Stimulated activated CD4-positive, alpha-beta T cell treated with anti-CD3 and anti-CD28 coated beads, Interleukin-1b, Interleukin-23, amount 100 ng/mL, for 24 hours (primary cell): ENCODE results near the gene NRXN3.

ENCODE experiments used
- DNase-seq, 4 experiments: peaks; one replicate each; pipeline ENCODE4 v3.0.0-alpha.2; 2020; ENCODE audit warnings: low read depth in 4 of 4, low spot score in 1 of 4

Gene NRXN3

GRCh38 chr14:78631551-78631950, 461.4 kb downstream of the NRXN3 start:
- no peak for DNase-seq

GRCh38 chr14:78633752-78634151, 463.6 kb downstream of the NRXN3 start:
- DNase-seq, result no peak

- DNase-seq, result no peak
These were observed 467.3 kb downstream of the NRXN3 start for GRCh38 chr14:78637489-78637888.

- no peak for DNase-seq
These were observed 467.8 kb downstream of the NRXN3 start for GRCh38 chr14:78637908-78638475.

- DNase-seq, result no peak
These were observed 468.8 kb downstream of the NRXN3 start for GRCh38 chr14:78638926-78639325.

- no peak for DNase-seq
These were observed 474.8 kb downstream of the NRXN3 start for GRCh38 chr14:78644824-78645559.

GRCh38 chr14:78652727-78653126, 482.6 kb downstream of the NRXN3 start:
- no peak for DNase-seq

GRCh38 chr14:78653173-78653572, 483.0 kb downstream of the NRXN3 start:
- no peak for DNase-seq

GRCh38 chr14:78657451-78657850, 487.3 kb downstream of the NRXN3 start:
- no peak for DNase-seq

- no peak for DNase-seq
These were observed 494.7 kb downstream of the NRXN3 start for GRCh38 chr14:78664841-78665240.

GRCh38 chr14:78666336-78667056, 496.3 kb downstream of the NRXN3 start:
- no peak for DNase-seq

GRCh38 chr14:78667141-78667540, 497.0 kb downstream of the NRXN3 start:
- no peak for DNase-seq

- DNase-seq, result no peak
These were observed 503.7 kb downstream of the NRXN3 start for GRCh38 chr14:78673845-78674244.

- DNase-seq, result no peak
These were observed 504.6 kb downstream of the NRXN3 start for GRCh38 chr14:78674820-78675219.

- no peak for DNase-seq
These were observed 513.0 kb downstream of the NRXN3 start for GRCh38 chr14:78683206-78683605.

- no peak for DNase-seq
These were observed 513.8 kb downstream of the NRXN3 start for GRCh38 chr14:78683981-78684380.

GRCh38 chr14:78688503-78688902, 518.3 kb downstream of the NRXN3 start:
- DNase-seq, result no peak

- DNase-seq, result no peak
These were observed 520.7 kb downstream of the NRXN3 start for GRCh38 chr14:78690836-78691235.

- DNase-seq, result no peak
These were observed 527.2 kb downstream of the NRXN3 start for GRCh38 chr14:78697341-78697740.

GRCh38 chr14:78698991-78699390, 528.8 kb downstream of the NRXN3 start:
- no peak for DNase-seq

GRCh38 chr14:78700236-78700635, 530.1 kb downstream of the NRXN3 start:
- no peak for DNase-seq

GRCh38 chr14:78701246-78701645, 531.1 kb downstream of the NRXN3 start:
- no peak for DNase-seq
